HG02884 (cell line): ENCODE results near the gene CWF19L2.

Experiments used
- ATAC-seq: cut with Tn5 transposase; IDR thresholded peaks from one replicate; pipeline ENCODE4 v1.9.1; 2021; ENCODE audit warnings: mild to moderate bottlenecking, moderate library complexity; ENCODE audit not compliant: unreplicated experiment

CWF19L2 gene

DNA sequence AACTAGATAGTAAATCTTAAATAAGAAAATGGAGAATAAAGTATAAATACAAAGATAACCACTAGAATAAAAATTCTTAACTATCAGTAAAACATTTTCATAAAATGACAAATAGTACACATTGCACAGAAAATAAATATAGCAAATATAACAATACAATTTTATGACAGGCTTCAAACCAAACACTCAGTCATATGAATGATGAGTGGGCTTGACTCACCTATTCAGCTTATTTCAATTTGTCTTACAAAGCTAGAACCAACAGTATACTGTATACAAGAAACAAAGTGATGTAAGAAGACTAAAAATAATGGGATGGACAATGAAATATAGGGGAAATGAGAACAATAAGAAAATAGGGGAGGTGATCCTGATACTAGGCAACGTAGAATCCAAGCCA lies 141.2 kb downstream of the CWF19L2 start:
- no peak for ATAC-seq

DNA sequence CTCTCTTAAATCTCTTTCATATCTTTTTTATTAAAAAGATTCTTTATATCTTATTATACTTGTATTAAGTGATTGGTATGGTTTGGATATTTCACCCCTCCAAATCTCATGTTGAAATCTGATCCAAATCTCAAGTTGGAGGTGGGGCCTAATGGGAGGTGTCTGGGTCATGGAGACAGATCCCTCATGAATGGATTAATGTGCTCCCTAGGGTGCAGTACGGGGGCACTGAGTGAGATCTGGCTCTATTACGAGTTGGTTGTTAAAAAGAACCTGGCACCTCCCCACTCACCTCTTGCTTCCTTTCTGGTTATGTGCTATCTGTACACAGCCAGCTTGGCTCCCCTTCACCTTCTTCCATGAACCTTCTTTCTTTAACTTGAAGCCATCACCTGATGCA lies 149.6 kb downstream of the CWF19L2 start:
- no peak for ATAC-seq

DNA sequence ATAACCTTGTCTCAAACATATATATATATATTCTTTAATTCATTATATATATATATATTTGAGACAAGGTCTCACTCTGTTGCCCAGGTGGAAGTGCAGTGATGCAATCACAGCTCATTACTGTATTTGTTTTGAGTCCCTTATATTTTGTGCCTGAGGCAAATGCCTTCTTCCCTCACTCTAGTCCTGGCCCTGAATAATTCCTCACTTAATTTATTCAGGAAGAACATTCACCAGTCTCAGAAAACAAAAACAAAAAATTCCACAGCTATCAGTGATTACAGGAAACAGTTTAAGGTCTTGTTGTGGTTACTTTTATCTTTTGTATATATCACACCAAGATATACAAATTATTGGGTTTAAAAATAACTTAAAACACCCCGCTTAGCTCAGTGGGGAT lies 155.7 kb downstream of the CWF19L2 start:
- no peak for ATAC-seq

DNA sequence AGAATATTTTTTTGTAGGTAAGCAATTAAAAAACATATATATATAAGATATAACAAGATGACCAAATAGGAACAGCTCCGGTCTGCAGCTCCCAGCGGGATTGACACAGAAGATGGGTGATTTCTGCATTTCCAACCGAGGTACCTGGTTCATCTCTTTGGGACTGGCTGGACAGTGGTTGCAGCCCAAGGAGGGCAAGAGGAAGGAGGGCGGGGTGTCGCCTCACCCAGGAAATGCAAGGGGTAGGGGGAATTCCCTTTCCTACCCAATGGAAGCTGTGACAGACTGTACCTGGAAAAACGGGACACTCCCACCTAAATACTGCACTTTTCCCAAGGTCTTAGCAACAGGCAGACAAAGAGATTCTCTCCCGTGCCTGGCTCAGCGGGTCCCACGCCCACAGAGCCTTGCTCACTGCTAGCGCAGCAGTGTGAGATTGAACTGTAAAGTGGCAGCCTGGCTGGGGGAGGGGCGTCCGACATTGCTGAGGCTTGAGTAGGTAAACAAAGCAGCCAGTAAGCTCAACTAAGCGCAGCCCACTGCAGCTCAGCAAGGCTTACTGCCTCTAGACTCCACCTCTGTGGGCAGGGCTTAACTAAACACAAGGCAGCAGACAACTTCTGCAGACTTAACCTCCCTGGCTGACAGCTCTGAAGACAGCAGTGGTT lies 163.8 kb downstream of the CWF19L2 start:
- no peak for ATAC-seq

DNA sequence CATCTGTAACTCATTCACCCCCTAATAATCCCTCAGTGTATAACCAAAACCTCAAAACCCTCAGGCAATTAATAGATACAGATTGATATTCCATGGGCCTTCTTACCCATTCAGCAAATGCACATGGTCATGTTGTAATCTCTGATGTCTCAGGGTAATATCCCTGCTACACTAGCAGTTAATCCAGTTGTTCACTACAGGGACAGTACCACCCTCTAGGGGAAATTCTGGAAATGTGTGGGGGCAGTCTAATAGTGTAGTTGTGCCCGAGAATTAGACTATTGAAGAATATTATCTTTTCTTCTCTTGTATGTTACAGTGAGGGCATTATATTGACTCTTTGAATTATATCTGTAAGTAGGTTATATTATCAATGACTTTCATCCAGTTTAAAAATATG lies 175.4 kb downstream of the CWF19L2 start:
- no peak for ATAC-seq
